HepG2 (cell line): ENCODE data around the gene MMP10. TPM values are rescaled to one million over a fixed set of nuclear protein-coding genes. Genes with fewer than 3 reads are reported as not detected.

Source experiments
- ATAC-seq: fragments of 200-7000 bp; cut with Tn5 transposase; 3 replicates; pipeline ENCODE4 v1.9.1; 2020; ENCODE audit warnings: mild to moderate bottlenecking, moderate library complexity
- BruUV-seq: library from RNA; stranded (reverse); fragments of 400-500 nt; replicated peaks from 2 replicates; lab custom pipeline; 2021; lab: Mats Ljungman, UMichigan
- CTCF ChIA-PET: fragments of 300-600 bp; formaldehyde crosslinking; extraction: SDS; loops from one replicate; lab custom pipeline; 2021; ENCODE audit warnings: low total read pairs, inconsistent platforms, low intra/inter-chr PET ratio; lab: Yijun Ruan, JAX
- POLR2A ChIA-PET: fragments of 350-600 bp; sonication (Branson Sonifier 250); formaldehyde crosslinking; loops from one replicate; lab custom pipeline; 2020; ENCODE audit warnings: antibody characterized with exemption, inconsistent platforms; lab: Yijun Ruan, JAX
- DNase-seq: peaks from one replicate; pipeline ENCODE4 v3.0.0-alpha.2; 2015; ENCODE audit warnings: low spot score
- FAIRE-seq: peaks from 3 replicates; lab custom pipeline; 2011; peaks lifted over from hg19 to GRCh38; lab: Jason Lieb, UNC
- H2AFZ ChIP-seq: one replicate; pipeline ENCODE4 v1.6.1; 2011; ENCODE audit warnings: low read length, inconsistent platforms
- H3K27ac ChIP-seq: fragments of 300-600 bp; 3 replicates; pipeline ENCODE4 v1.8.0; 2011; ENCODE audit warnings: mixed run types, mild to moderate bottlenecking, mixed read lengths, low read length, inconsistent platforms; ENCODE audit not compliant: insufficient read depth; ENCODE audit errors: extremely low read length
- H3K27me3 ChIP-seq, 2 experiments: fragments of 200-600 bp in 1 of 2; 2 replicates in 1 of 2; 3 replicates in 1 of 2; pipeline versions ENCODE4 v1.6.0 to v1.8.0; 2011; ENCODE audit warnings: low read length in 2 of 2, mild to moderate bottlenecking in 2 of 2, moderate library complexity in 2 of 2, inconsistent platforms in 1 of 2; ENCODE audit not compliant: insufficient read depth in 2 of 2, control insufficient read depth in 1 of 2
- H3K36me3 ChIP-seq, 2 experiments: fragments of 200-600 bp in 1 of 2; replicated peaks in 1 of 2; 2 replicates in 1 of 2; 3 replicates in 1 of 2; pipeline versions ENCODE4 v1.5.1 to v1.8.0; 2011; ENCODE audit warnings: low read length in 2 of 2, inconsistent platforms in 1 of 2; ENCODE audit not compliant: insufficient read depth in 2 of 2, control insufficient read depth in 1 of 2
- H3K4me1 ChIP-seq: 2 replicates; pipeline ENCODE4 v1.5.1; 2012; ENCODE audit warnings: low read length, inconsistent platforms; ENCODE audit not compliant: insufficient read depth
- H3K4me2 ChIP-seq: 2 replicates; pipeline ENCODE4 v1.6.0; 2011; ENCODE audit warnings: low read depth, low read length, inconsistent platforms
- H3K4me3 ChIP-seq, 3 experiments: fragments of 200-600 bp in 1 of 3; sonication (generic), shearing (Covaris generic) in 1 of 3; replicated peaks in 1 of 3; 2 replicates each; pipeline ENCODE4 v1.5.1; 2011 to 2016; ENCODE audit warnings: low read length in 3 of 3, inconsistent platforms in 2 of 3, low read depth in 2 of 3, mild to moderate bottlenecking in 2 of 3, control low read depth in 1 of 3, mixed read lengths in 1 of 3; ENCODE audit not compliant: insufficient read depth in 1 of 3
- H3K79me2 ChIP-seq: one replicate; pipeline ENCODE4 v1.6.1; 2011; ENCODE audit warnings: low read length, inconsistent platforms; ENCODE audit not compliant: insufficient read depth
- H3K9ac ChIP-seq: 2 replicates; pipeline ENCODE4 v1.6.0; 2011; ENCODE audit warnings: mild to moderate bottlenecking, low read depth, low read length, inconsistent platforms; ENCODE audit not compliant: insufficient read depth
- H3K9me3 ChIP-seq: 2 replicates; pipeline ENCODE4 v1.5.1; 2012; ENCODE audit warnings: mild to moderate bottlenecking, low read length
- H4K20me1 ChIP-seq: 2 replicates; pipeline ENCODE4 v1.6.0; 2011; ENCODE audit warnings: inconsistent platforms, mild to moderate bottlenecking, low read length, moderate library complexity; ENCODE audit not compliant: insufficient read depth
- DR1 ChIP-seq: sonication (generic); formaldehyde crosslinking; IDR thresholded peaks from 2 replicates; pipeline ENCODE4 v1.8.0; 2021; ENCODE audit warnings: mild to moderate bottlenecking, missing genetic modification reagents, inconsistent platforms
- ETV5 ChIP-seq: IDR thresholded peaks from 2 replicates; pipeline ENCODE4 v1.6.1; 2018; ENCODE audit warnings: missing biosample characterization, missing genetic modification reagents, inconsistent platforms, borderline replicate concordance
- FOXP1 ChIP-seq, 2 experiments: fragments of 450-650 bp in 1 of 2; IDR thresholded peaks; 2 replicates each; pipeline ENCODE4 v1.6.1; 2017 to 2018; ENCODE audit warnings: antibody characterized with exemption in 1 of 2
- PRPF4 ChIP-seq: fragments of 200-400 bp; formaldehyde crosslinking; IDR thresholded peaks from 2 replicates; pipeline ENCODE4 v1.6.1; 2016; ENCODE audit warnings: low read length, low read depth; ENCODE audit not compliant: poor library complexity, severe bottlenecking
- RFX1 ChIP-seq: fragments of 450-650 bp; IDR thresholded peaks from 2 replicates; pipeline ENCODE4 v1.6.1; 2017
- STAG1 ChIP-seq: sonication (generic); formaldehyde crosslinking; IDR thresholded peaks from 2 replicates; pipeline ENCODE4 v1.4.0; 2020; ENCODE audit warnings: missing genetic modification reagents
- ZNF230 ChIP-seq: sonication (generic); formaldehyde crosslinking; IDR thresholded peaks from 2 replicates; pipeline ENCODE4 v1.4.0; 2020; ENCODE audit warnings: mild to moderate bottlenecking, missing genetic modification reagents
- ZNF841 ChIP-seq: sonication (generic); formaldehyde crosslinking; IDR thresholded peaks from 2 replicates; pipeline ENCODE4 v1.8.1; 2023; ENCODE audit warnings: missing genetic modification reagents, borderline replicate concordance
- ZSCAN12 ChIP-seq: sonication (generic); formaldehyde crosslinking; IDR thresholded peaks from 2 replicates; pipeline ENCODE4 v1.9.0; 2021; ENCODE audit warnings: mild to moderate bottlenecking, missing genetic modification reagents
- WGBS: methylation state at CpG from one replicate; pipeline ENCODE4 v1.1.6; 2017; ENCODE audit warnings: low lambda C conversion rate; 5-methylcytosine and 5-hydroxymethylcytosine counted together
- in situ Hi-C: cut with HindIII; loops from 2 replicates; pipeline ENCODE4 v1.10.0; 2017; ENCODE audit warnings: low pct_unique_long_range_greater_than_20kb; ENCODE audit not compliant: extremely low pct_ligation_motif_present
- intact Hi-C: fragments of 100-400 bp; cut with micrococcal nuclease; formaldehyde crosslinking; loops from one replicate; pipeline ENCODE4 v1.10.0; 2022; ENCODE audit not compliant: unreplicated experiment
- polyA plus RNA-seq, 8 experiments: library from polyadenylated mRNA; depleted of rRNA in 3 of 8; stranded (reverse) in 7 of 8; unstranded in 1 of 8; fragments of >200 nt; fragmentation: Illumina TruSeq in 4 of 8; extraction: Trizol in 4 of 8; gene quantifications; 2 replicates each; pipeline versions ENCODE4 v1.2.1 to v1.2.3, GENCODE V29; 2011 to 2016; ENCODE audit warnings: low read depth in 4 of 8, missing spikeins in 1 of 8, mixed read lengths in 1 of 8; ENCODE audit not compliant: insufficient read depth in 1 of 8
- total RNA-seq, 5 experiments: library from RNA; depleted of rRNA; stranded (reverse); fragments of >200 nt; fragmentation: Illumina TruSeq; extraction: Trizol; gene quantifications; 2 replicates each; pipeline ENCODE4 v1.2.3, GENCODE V29; 2016; ENCODE audit warnings: low read depth in 1 of 5
- TF ChIP-seq, protein P1 (sequence below): sonication (generic); formaldehyde crosslinking; IDR thresholded peaks from 2 replicates; pipeline ENCODE4 v1.5.0; 2020; ENCODE audit warnings: mild to moderate bottlenecking, missing genetic modification reagents, moderate library complexity
- TF ChIP-seq, protein P2 (sequence below): sonication (generic); formaldehyde crosslinking; IDR thresholded peaks from 2 replicates; pipeline ENCODE4 v1.9.0; 2021; ENCODE audit warnings: missing genetic modification reagents, borderline replicate concordance
- TF ChIP-seq, protein P3 (sequence below): sonication (generic); formaldehyde crosslinking; IDR thresholded peaks from 2 replicates; pipeline ENCODE4 v1.5.0; 2020; ENCODE audit warnings: mild to moderate bottlenecking, missing genetic modification reagents

MMP10 gene
- total and polyA plus RNA-seq, 2 of the 13 experiments (the other 11 are each of a cell fraction or from before 2014, with no cell fraction given), result 0.03 TPM; not detected in 1

DNA sequence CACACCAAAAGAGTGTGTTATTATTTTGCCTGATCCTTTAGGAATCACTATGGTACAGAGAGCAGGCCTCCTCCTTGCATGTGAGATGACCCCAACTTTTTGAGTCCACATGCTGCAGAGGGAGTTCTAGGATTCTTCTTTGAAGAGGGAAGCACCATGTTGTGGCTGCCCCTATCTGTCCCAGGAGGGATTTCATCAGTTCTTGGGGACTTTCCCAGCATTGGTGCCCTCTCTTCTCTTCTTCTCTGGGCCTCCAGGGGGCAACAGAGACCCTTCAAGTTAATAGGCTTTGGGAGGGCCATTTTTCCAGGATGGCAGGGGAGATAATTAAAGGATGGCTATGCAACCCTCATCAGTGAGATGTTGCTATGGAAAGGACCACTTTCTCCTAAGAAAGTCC, 14.0 kb upstream of the MMP10 start:
- no TSS peak for BruUV-seq
- H3K27ac ChIP-seq, result no peak overlapping the region
- no peak overlapping the region for H3K4me2 ChIP-seq
- CTCF ChIA-PET, result no interaction called here
- intact Hi-C loops (no loop called here), in situ Hi-C loops (no loop called here)
- H3K9me3 ChIP-seq, result no peaks in the 10 kb centered on the region
- no peaks in the 10 kb centered on the region for H4K20me1 ChIP-seq
- H3K9ac ChIP-seq, result no peak overlapping the region
- no peak overlapping the region for H3K4me3 ChIP-seq
- H3K27me3 ChIP-seq, result peaks cover 0 to 4% of the 10 kb centered on the region in 2 experiments; a peak in 2 of 5 replicates
- H3K79me2 ChIP-seq, result no peaks in the 10 kb centered on the region
- DNase-seq (peak; percentile 44), FAIRE-seq (no peak), ATAC-seq (peak; percentile 96)
- no peaks in the 10 kb centered on the region for H3K4me1 ChIP-seq
- TF ChIP-seq, protein P1, sequence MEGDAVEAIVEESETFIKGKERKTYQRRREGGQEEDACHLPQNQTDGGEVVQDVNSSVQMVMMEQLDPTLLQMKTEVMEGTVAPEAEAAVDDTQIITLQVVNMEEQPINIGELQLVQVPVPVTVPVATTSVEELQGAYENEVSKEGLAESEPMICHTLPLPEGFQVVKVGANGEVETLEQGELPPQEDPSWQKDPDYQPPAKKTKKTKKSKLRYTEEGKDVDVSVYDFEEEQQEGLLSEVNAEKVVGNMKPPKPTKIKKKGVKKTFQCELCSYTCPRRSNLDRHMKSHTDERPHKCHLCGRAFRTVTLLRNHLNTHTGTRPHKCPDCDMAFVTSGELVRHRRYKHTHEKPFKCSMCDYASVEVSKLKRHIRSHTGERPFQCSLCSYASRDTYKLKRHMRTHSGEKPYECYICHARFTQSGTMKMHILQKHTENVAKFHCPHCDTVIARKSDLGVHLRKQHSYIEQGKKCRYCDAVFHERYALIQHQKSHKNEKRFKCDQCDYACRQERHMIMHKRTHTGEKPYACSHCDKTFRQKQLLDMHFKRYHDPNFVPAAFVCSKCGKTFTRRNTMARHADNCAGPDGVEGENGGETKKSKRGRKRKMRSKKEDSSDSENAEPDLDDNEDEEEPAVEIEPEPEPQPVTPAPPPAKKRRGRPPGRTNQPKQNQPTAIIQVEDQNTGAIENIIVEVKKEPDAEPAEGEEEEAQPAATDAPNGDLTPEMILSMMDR (CRISPR knock-in tag), result peak; percentile 39
- TF ChIP-seq STAG1 (CRISPR knock-in tag), result peak; percentile 28
- TF ChIP-seq PRPF4, result no peak
- TF ChIP-seq DR1 (CRISPR knock-in tag), result no peak
- TF ChIP-seq ZSCAN12, result no peak
- TF ChIP-seq, all 625 proteins: peak for 2
- Histone ChIP-seq H2AFZ (no peak overlapping the region), H3K36me3 (no peaks in the 10 kb centered on the region)
- POLR2A ChIA-PET, result no interaction called here

DNA sequence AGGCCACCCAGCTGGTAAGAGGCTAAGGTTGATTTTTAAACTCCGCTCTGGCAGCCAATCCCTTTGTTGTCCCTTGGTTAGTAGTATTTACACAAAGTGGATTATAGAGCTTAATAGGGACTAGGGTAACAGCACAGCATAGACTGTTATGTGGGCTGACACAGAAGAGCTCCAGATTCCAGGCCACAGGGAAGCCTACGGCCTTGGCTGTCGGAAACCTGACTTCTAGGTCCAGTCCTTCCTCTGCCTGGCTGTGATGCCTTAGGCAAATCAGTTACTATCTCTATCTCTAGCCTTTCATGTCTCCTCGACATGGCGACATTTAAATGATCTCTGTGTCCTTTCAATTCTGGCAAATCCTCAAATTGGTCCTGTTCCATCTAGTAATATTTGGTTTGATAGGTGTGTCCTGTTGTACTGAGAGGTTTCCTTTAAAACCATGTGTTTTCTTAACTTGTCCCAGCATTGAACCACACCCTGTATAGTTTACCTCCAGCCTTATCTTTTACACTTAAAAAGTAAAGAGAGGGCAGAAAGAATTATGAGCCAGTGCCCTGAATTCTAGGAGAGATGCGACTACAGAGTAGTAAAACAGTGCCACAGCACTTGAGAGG, 13.4 kb upstream of the MMP10 start:
- intact Hi-C loops, result no loop called here
- CTCF ChIA-PET, result no interaction called here
- no TSS peak for BruUV-seq
- ATAC-seq (no peak), DNase-seq (no peak), FAIRE-seq (no peak)
- POLR2A ChIA-PET, result no interaction called here
- no peaks in the 10 kb centered on the region for H3K4me1 ChIP-seq
- no peaks in the 10 kb centered on the region for H3K36me3 ChIP-seq
- 19% methylated on average over 4 of the region's 6 CpGs for WGBS
- peaks cover 0 to 4% of the 10 kb centered on the region in 2 experiments; a peak in 2 of 5 replicates for H3K27me3 ChIP-seq
- no peak overlapping the region for H2AFZ ChIP-seq
- no peaks in the 10 kb centered on the region for H3K9me3 ChIP-seq
- H3K9ac ChIP-seq, result no peak overlapping the region
- H3K4me2 ChIP-seq, result no peak overlapping the region
- H3K79me2 ChIP-seq, result no peaks in the 10 kb centered on the region
- H4K20me1 ChIP-seq, result no peaks in the 10 kb centered on the region
- in situ Hi-C loops, result no loop called here
- no peak overlapping the region for H3K4me3 ChIP-seq
- H3K27ac ChIP-seq, result no peak overlapping the region
- TF ChIP-seq RFX1, result no peak
- TF ChIP-seq ZNF230 (CRISPR knock-in tag), result no peak
- TF ChIP-seq, protein P2, sequence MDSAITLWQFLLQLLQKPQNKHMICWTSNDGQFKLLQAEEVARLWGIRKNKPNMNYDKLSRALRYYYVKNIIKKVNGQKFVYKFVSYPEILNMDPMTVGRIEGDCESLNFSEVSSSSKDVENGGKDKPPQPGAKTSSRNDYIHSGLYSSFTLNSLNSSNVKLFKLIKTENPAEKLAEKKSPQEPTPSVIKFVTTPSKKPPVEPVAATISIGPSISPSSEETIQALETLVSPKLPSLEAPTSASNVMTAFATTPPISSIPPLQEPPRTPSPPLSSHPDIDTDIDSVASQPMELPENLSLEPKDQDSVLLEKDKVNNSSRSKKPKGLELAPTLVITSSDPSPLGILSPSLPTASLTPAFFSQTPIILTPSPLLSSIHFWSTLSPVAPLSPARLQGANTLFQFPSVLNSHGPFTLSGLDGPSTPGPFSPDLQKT, result no peak
- no peak for TF ChIP-seq ETV5 (CRISPR knock-in tag)
- TF ChIP-seq, protein P3, sequence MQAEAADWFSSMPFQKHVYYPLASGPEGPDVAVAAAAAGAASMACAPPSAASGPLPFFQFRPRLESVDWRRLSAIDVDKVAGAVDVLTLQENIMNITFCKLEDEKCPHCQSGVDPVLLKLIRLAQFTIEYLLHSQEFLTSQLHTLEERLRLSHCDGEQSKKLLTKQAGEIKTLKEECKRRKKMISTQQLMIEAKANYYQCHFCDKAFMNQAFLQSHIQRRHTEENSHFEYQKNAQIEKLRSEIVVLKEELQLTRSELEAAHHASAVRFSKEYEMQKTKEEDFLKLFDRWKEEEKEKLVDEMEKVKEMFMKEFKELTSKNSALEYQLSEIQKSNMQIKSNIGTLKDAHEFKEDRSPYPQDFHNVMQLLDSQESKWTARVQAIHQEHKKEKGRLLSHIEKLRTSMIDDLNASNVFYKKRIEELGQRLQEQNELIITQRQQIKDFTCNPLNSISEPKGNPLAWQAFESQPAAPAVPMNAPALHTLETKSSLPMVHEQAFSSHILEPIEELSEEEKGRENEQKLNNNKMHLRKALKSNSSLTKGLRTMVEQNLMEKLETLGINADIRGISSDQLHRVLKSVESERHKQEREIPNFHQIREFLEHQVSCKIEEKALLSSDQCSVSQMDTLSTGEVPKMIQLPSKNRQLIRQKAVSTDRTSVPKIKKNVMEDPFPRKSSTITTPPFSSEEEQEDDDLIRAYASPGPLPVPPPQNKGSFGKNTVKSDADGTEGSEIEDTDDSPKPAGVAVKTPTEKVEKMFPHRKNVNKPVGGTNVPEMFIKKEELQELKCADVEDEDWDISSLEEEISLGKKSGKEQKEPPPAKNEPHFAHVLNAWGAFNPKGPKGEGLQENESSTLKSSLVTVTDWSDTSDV (CRISPR knock-in tag), result no peak
- no peak for TF ChIP-seq ZNF841 (CRISPR knock-in tag)
- TF ChIP-seq FOXP1 (IDR thresholded peaks at IDR 0.05), result no peak
- no peak for TF ChIP-seq FOXP1 (CRISPR knock-in tag; IDR thresholded peaks at IDR 0.05)
